ENCODE results near the gene CACYBP.

Gene CACYBP

GRCh38 chr1:174999936-175000696, at the start of gene CACYBP:
Gene CACYBP, plus strand, starts transcription at chr1:174999947. Its CDS starts 234 bp downstream, at chr1:175000181.
- Histone ChIP-seq H3K9ac (peak within 1 kb of the TSS; percentile 88 to 100 (median 96)), H3K9me3 (replicated peaks in 1 of 11) (no peaks in the 10 kb centered on the region; a peak in 4 of 22 replicates)

DNA sequence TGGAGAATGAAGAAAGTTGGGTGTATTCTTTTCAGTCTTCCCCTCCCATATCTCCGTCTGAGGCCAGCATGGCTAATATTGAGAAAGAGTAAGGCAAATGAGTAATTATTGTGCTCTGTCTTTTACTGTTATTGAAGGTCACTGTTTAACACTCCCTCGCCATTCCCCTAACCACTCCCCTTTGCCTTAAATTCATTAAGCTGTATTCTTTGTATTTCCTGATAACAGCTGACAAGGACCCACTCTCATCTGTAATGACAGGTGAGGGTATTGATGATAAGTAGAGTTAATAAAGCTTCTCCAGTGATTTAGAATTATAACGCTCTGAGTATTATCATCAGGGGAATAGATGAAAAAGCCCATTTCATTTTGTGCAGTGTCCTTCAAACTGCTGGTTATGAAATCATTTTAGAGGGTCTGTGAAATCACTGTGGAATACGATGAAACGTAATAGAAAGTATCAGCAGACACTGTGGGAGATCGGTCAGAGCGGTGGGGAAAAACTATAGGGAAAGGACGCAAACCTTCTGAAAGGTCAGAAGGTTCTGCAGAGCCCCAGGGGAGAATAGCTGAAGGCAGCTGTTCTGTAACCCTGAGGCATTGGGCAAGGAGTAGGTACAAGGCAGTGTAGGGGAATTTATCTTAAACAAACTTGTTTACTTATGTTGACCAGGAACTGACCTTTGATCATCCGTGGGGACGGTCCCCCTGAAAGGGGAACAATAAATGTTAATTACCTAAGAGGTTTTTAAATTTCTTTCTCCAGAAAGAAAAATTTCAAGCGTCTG, 46.3 kb upstream of the CACYBP start:
- H3K4me1 ChIP-seq = peaks cover 18 to 26% (median 22%) of the 10 kb centered on the region in 10 experiments
- H3K9ac ChIP-seq = no peak overlapping the region
- H3K27me3 ChIP-seq = no peaks in the 10 kb centered on the region
- peak overlapping the region in 2 of 11 experiments; percentile 27 to 70; a peak in 5 of 22 replicates for H3K4me2 ChIP-seq
- no peaks in the 10 kb centered on the region for H4K20me1 ChIP-seq
- no peak overlapping the region for H3K27ac ChIP-seq
- H3K4me3 ChIP-seq = no peak overlapping the region
- H3K9me3 ChIP-seq (replicated peaks in 1 of 11) = no peaks in the 10 kb centered on the region
- no peak for TF ChIP-seq Cebpa-rat (IDR thresholded peaks at IDR 0.05)
- peaks cover 0 to 17% (median 4%) of the 10 kb centered on the region in 11 experiments; a peak in 7 of 22 replicates for H3K36me3 ChIP-seq

More at GRCh38 chr1:174999936-175000696, at the start of gene CACYBP:
- peak within 1 kb of the TSS; percentile 95 to 100 (median 98) for H3K27ac ChIP-seq
- H3K4me2 ChIP-seq = peak within 1 kb of the TSS; percentile 83 to 90 (median 88)
- no peak for TF ChIP-seq Cebpa-rat (IDR thresholded peaks at IDR 0.05)
- peaks cover 23 to 54% (median 43%) of the 10 kb centered on the region in 10 experiments for H3K4me1 ChIP-seq
- no peaks in the 10 kb centered on the region for H3K27me3 ChIP-seq
- H3K4me3 ChIP-seq = peak within 1 kb of the TSS; percentile 84 to 99 (median 96)
- H3K36me3 ChIP-seq = peaks cover 3 to 56% (median 24%) of the 10 kb centered on the region in 11 experiments; a peak in 21 of 22 replicates
- H4K20me1 ChIP-seq = peaks cover 32 to 51% (median 45%) of the 10 kb centered on the region in 11 experiments; a peak in 21 of 22 replicates

GRCh38 chr1:174954073-174954460, 45.7 kb upstream of the CACYBP start:
- Histone ChIP-seq H4K20me1 (no peaks in the 10 kb centered on the region), H3K36me3 (peaks cover 0 to 22% (median 9%) of the 10 kb centered on the region in 11 experiments; a peak in 7 of 22 replicates), H3K27ac (no peak overlapping the region), H3K27me3 (no peaks in the 10 kb centered on the region), H3K4me3 (no peak overlapping the region), H3K9ac (no peak overlapping the region), H3K9me3 (replicated peaks in 1 of 11) (no peaks in the 10 kb centered on the region), H3K4me2 (peak overlapping the region in 6 of 11 experiments; percentile 47 to 70 (median 58); a peak in 11 of 22 replicates), H3K4me1 (peaks cover 18 to 26% (median 22%) of the 10 kb centered on the region in 10 experiments)
- no peak for TF ChIP-seq Cebpa-rat (IDR thresholded peaks at IDR 0.05)

- peaks cover 0 to 22% (median 9%) of the 10 kb centered on the region in 11 experiments; a peak in 7 of 22 replicates for H3K36me3 ChIP-seq
- no peak for TF ChIP-seq Cebpa-rat (IDR thresholded peaks at IDR 0.05)
- H3K4me2 ChIP-seq = peak overlapping the region; percentile 27 to 70 (median 59); a peak in 21 of 22 replicates
- H3K9ac ChIP-seq = no peak overlapping the region
- H3K4me3 ChIP-seq = no peak overlapping the region
- H3K9me3 ChIP-seq (replicated peaks in 1 of 11) = no peaks in the 10 kb centered on the region
- H3K27ac ChIP-seq = peak overlapping the region in 3 of 11 experiments; percentile 18 to 43 (median 20); a peak in 3 of 22 replicates
- peaks cover 18 to 27% (median 22%) of the 10 kb centered on the region in 10 experiments for H3K4me1 ChIP-seq
- no peaks in the 10 kb centered on the region for H3K27me3 ChIP-seq
- H4K20me1 ChIP-seq = no peaks in the 10 kb centered on the region
These were observed 44.8 kb upstream of the CACYBP start for GRCh38 chr1:174954671-174955669.

DNA sequence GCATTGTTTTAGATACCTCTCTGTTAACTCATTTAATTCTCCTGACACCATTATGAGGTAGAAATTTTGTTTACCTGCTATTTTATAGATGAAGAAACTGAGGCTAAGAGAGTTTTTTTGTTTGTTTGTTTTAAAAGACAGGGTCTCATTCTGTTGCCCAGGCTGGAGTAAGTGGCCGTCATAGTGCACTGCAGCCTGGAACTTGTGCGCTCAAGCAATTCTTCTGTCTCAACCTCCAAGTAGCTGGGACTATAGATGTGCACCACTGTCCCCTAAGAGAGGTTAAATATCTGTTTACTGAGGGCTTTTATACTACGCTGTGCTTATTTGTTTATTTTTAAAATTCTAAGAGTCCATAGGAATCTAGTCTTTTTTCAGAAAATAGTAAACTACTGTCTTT, 43.7 kb upstream of the CACYBP start:
- H3K27ac ChIP-seq = no peak overlapping the region
- H3K4me2 ChIP-seq = no peak overlapping the region
- H3K36me3 ChIP-seq = peaks cover 0 to 22% (median 9%) of the 10 kb centered on the region in 11 experiments; a peak in 7 of 22 replicates
- peaks cover 18 to 37% (median 22%) of the 10 kb centered on the region in 10 experiments for H3K4me1 ChIP-seq
- H3K4me3 ChIP-seq = no peak overlapping the region
- no peak for TF ChIP-seq Cebpa-rat (IDR thresholded peaks at IDR 0.05)
- no peaks in the 10 kb centered on the region for H3K9me3 ChIP-seq (replicated peaks in 1 of 11)
- no peak overlapping the region for H3K9ac ChIP-seq
- no peaks in the 10 kb centered on the region for H4K20me1 ChIP-seq
- H3K27me3 ChIP-seq = no peaks in the 10 kb centered on the region

GRCh38 chr1:174956976-174957375, 42.8 kb upstream of the CACYBP start:
- Histone ChIP-seq H3K27me3 (no peaks in the 10 kb centered on the region), H3K27ac (no peak overlapping the region), H3K4me3 (no peak overlapping the region), H3K9ac (no peak overlapping the region), H3K4me2 (no peak overlapping the region), H3K4me1 (peaks cover 18 to 37% (median 22%) of the 10 kb centered on the region in 10 experiments), H3K9me3 (replicated peaks in 1 of 11) (no peaks in the 10 kb centered on the region), H3K36me3 (peaks cover 0 to 22% (median 9%) of the 10 kb centered on the region in 11 experiments; a peak in 7 of 22 replicates), H4K20me1 (no peaks in the 10 kb centered on the region)
- no peak for TF ChIP-seq Cebpa-rat (IDR thresholded peaks at IDR 0.05)

DNA sequence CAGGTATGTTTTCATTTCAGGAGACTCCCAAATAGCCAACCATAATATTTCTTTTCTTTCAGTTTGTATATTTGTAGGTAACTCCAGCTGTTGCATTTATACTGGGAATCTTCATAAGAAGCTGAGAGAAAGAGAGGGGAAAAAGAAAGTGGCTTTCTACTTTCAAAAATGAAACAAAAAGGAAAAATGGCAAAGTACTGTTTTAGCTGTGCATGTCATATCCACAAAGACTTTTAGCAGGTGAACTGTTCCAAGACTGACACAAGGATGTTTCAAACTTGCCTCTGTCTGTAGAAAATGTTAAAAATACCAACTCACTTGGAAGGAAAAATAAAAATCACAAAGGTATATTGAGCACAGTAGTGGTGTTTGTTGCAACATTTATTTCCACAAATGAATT, 41.9 kb upstream of the CACYBP start:
- no peak overlapping the region for H3K9ac ChIP-seq
- TF ChIP-seq Cebpa-rat (IDR thresholded peaks at IDR 0.05) = no peak
- H3K36me3 ChIP-seq = peaks cover 0 to 22% (median 9%) of the 10 kb centered on the region in 11 experiments; a peak in 7 of 22 replicates
- H3K27me3 ChIP-seq = no peaks in the 10 kb centered on the region
- no peak overlapping the region for H3K4me2 ChIP-seq
- H4K20me1 ChIP-seq = no peaks in the 10 kb centered on the region
- H3K4me1 ChIP-seq = peaks cover 18 to 37% (median 22%) of the 10 kb centered on the region in 10 experiments
- no peak overlapping the region for H3K27ac ChIP-seq
- no peak overlapping the region for H3K4me3 ChIP-seq
- no peaks in the 10 kb centered on the region for H3K9me3 ChIP-seq (replicated peaks in 1 of 11)

DNA sequence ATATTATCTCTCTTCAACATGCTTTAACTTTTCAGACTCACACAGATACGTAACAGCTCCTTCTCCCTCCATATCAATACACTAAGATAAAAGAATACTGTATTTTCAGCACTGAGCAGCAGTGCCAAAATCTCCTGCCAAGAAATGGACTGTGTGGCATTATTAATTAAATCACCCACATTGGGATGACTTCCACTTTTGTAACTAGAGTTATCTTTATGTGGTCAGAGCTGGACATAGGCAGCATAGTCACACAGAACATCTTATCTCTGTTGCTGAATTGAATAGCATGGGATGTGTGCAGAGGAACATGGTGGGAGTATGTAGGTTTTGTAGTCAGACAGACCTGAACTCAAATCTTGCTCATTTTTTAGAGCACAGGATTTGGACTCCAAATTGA, 41.4 kb upstream of the CACYBP start:
- TF ChIP-seq Cebpa-rat (IDR thresholded peaks at IDR 0.05) = no peak
- Histone ChIP-seq H3K36me3 (peaks cover 0 to 22% (median 9%) of the 10 kb centered on the region in 11 experiments; a peak in 7 of 22 replicates), H4K20me1 (no peaks in the 10 kb centered on the region), H3K4me3 (no peak overlapping the region), H3K27me3 (no peaks in the 10 kb centered on the region), H3K4me1 (peaks cover 20 to 40% (median 24%) of the 10 kb centered on the region in 10 experiments), H3K4me2 (no peak overlapping the region), H3K27ac (no peak overlapping the region), H3K9me3 (replicated peaks in 1 of 11) (no peaks in the 10 kb centered on the region), H3K9ac (no peak overlapping the region)
